NB4 (cell line): ENCODE results near the gene RNF157.
"Not testable (repeated sequence)": the region's sequence is repeated elsewhere in the genome, so short reads cannot be mapped to it uniquely, and the experiment has no call there.

Experiments
- DNase-seq: peaks from one replicate; pipeline ENCODE4 v3.0.0; 2010; ENCODE audit warnings: low read depth
- H3K4me3 ChIP-seq: one replicate; pipeline ENCODE4 v1.5.1; 2011; ENCODE audit warnings: mild to moderate bottlenecking, low read depth, low read length, moderate library complexity
- MYC ChIP-seq: IDR thresholded peaks from 2 replicates; pipeline ENCODE4 v1.6.1; 2011; ENCODE audit warnings: low read depth, low read length
- POLR2A ChIP-seq: IDR thresholded peaks from 2 replicates; pipeline ENCODE4 v1.6.1; 2011; ENCODE audit warnings: mild to moderate bottlenecking; ENCODE audit not compliant: insufficient read length; ENCODE audit errors: extremely low read depth
- TF ChIP-seq, protein P1 (sequence below): IDR thresholded peaks from 2 replicates; pipeline ENCODE4 v1.6.1; 2011; ENCODE audit warnings: low read depth, low read length
- TF ChIP-seq, protein P2 (sequence below): IDR thresholded peaks from one replicate; pipeline ENCODE4 v1.5.1; 2012; ENCODE audit warnings: low read depth, low read length

RNF157 gene

DNA sequence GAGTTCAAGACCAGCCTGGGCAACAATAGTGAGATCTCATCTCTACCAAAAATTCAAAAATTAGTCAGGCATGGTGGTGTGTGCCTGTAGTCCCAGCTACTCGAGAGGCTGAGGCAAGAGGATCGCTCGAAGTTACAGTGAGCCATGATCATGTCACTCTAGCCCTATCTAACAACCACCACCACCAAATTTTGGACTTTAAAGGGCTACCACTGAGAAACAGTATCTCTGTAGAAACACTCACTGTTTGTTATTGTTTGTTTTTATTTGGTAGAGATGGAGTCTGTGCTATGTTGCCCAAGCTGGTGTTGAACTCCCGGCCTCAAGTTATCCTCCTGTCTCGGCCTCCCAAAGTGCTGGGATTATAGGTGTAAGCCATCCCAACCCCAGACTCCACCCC lies 23.6 kb upstream of the RNF157 start:
- no peak for DNase-seq
- TF ChIP-seq POLR2A (no peak), MYC (no peak)
- TF ChIP-seq, protein P1, sequence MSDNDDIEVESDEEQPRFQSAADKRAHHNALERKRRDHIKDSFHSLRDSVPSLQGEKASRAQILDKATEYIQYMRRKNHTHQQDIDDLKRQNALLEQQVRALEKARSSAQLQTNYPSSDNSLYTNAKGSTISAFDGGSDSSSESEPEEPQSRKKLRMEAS, result no peak
- TF ChIP-seq, protein P2, sequence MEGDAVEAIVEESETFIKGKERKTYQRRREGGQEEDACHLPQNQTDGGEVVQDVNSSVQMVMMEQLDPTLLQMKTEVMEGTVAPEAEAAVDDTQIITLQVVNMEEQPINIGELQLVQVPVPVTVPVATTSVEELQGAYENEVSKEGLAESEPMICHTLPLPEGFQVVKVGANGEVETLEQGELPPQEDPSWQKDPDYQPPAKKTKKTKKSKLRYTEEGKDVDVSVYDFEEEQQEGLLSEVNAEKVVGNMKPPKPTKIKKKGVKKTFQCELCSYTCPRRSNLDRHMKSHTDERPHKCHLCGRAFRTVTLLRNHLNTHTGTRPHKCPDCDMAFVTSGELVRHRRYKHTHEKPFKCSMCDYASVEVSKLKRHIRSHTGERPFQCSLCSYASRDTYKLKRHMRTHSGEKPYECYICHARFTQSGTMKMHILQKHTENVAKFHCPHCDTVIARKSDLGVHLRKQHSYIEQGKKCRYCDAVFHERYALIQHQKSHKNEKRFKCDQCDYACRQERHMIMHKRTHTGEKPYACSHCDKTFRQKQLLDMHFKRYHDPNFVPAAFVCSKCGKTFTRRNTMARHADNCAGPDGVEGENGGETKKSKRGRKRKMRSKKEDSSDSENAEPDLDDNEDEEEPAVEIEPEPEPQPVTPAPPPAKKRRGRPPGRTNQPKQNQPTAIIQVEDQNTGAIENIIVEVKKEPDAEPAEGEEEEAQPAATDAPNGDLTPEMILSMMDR, result no peak
- no peak overlapping the region for H3K4me3 ChIP-seq

DNA sequence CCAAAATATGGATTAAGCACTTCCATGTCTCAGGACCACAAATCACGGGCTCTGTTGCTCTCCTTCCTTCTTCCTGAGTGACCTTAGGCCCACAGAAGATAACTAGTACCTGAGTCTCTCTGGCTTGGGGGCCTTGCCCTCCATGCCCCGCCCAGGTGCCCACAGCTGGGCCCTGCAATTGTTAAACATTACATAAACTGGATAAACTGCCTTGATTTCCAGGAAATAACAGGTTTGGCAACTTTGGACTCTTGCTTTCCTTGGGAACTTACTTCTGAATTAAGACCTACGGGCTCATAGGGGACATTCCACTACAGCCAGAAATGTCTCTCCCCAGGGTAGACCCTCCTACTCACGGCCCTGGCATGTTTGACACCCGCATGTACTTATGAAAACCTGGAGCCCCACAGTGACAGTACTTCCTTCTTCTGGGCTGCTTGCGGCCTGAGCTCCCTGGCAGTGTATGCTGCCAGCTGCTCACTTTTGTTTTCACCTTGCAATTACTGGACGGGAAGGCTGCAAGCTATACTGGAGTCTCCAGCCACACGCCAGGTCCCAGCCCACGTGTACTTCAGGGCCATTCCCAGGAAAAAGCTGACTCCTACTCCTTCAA lies 22.5 kb upstream of the RNF157 start:
- TF ChIP-seq POLR2A (no peak), MYC (no peak)
- TF ChIP-seq, protein P1, result peak; percentile 53; the same call in 1 of the 2 replicates
- TF ChIP-seq, protein P2, result no peak
- DNase-seq, result peak; percentile 80
- no peak overlapping the region for H3K4me3 ChIP-seq

DNA sequence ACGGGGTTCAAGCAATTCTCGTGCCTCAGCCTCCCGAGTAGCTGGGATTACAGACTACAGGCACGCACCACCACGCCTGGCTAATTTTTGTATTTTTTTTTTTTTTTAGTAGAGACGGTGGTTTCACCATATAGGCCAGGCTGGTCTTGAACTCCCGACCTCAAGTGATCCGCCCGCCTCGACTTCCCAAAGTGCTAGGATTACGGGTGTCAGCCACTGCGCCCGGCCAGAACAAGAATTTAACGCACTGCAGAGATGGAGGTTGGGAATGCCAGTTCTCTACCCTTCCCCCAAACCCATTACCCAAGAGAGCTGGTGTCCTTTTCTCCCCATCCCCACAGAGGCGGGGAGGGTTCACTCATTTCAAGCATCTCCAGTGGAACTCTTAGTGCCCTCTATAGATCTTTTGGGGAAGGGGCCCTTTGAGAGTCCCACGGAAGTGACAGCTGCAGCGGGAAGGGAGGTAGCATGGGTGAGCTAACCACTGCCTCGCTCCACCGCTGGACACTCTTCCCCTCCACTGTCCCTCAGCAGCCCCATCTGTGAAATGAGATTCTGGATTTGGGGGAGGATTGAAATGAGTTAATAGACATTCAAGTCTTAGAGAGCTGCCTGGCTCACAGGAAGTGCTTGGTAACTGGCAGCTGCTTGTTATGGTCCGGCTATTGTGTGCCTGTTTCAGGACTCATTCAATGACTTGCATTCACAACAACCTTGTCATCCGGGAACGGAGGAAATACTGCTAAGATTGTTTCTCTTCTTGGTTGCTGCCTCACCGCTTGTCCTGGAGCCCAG lies 21.3 kb upstream of the RNF157 start:
- no peak for TF ChIP-seq MYC
- TF ChIP-seq, protein P1, result no peak
- TF ChIP-seq POLR2A, result no peak
- TF ChIP-seq, protein P2, result no peak
- no peak for DNase-seq
- H3K4me3 ChIP-seq, result no peak overlapping the region

DNA sequence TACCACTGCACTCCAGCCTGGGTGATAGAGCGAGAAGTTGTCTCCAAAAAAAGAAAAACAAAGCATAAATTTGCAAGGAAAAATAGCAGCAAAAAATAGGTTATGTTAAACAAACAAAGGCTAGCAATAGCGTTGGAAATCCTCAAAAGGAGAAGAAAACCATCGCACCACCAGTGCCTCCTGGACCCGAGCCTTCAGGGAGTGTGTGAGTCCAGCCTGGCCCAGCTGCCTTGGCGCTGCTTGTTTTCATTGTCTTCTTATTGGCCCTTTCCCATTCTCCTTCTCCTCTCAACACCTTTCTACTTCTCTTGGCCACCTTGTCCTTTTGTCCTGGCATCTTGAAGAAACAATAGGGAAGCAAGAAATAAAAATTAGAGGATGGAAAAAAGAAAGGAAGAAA lies 20.4 kb upstream of the RNF157 start:
- DNase-seq, result no peak
- no peak overlapping the region for H3K4me3 ChIP-seq
- TF ChIP-seq, protein P2, result no peak
- TF ChIP-seq, protein P1, result no peak
- no peak for TF ChIP-seq POLR2A
- TF ChIP-seq MYC, result no peak

DNA sequence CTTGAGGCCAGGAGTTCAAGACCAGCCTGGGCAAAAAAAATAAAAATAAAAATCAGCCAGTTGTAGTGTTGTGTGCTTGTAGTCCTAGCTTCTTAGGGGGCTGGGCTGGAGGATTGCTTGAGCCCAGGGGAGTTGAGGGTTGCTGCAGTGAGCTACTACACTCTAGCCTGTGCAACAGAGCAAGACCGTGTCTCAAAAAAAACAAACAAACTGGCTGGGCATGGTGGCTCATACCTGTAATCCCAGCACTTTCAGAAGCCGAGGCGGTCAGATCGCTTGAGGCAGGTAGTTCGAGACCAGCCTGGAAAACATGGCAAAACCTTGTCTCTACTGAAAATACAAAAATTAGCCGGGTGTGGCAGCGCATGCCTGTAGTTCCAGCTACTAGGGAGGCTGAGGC lies 19.9 kb upstream of the RNF157 start:
- TF ChIP-seq, protein P1, result no peak
- TF ChIP-seq, protein P2, result no peak
- TF ChIP-seq MYC (no peak), POLR2A (no peak)
- no peak overlapping the region for H3K4me3 ChIP-seq
- no peak for DNase-seq

DNA sequence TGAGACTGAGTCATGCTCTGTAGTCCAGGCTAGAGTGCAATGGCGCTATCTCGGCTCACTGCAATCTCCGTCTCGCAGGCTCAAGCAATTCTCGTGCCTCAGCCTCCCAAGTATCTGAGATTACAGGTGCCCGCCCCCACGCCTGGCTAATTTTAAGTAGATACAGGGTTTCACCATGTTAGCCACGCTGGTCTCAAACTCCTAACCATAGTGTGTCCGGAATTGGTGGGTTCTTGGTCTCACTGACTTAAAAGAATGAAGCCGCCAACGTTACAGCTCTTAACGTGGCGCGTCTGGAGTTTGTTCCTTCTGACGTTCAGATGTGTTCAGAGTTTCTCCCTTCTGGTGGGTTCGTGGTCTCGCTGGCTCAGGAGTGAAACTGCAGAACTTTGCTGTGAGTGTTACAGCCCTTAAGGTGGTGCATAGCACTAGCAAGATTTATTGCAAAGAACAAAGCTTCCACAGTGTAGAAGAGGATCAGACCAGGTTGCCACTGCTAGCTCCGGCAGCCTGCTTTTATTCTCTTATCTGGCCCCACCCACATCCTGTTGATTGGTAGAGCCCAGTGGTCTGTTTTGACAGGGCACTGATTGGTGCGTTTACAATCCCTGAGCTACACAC lies 16.2 kb upstream of the RNF157 start:
- not testable (repeated sequence) for DNase-seq

More for the DNA sequence above, 16.2 kb upstream of the RNF157 start:
- H3K4me3 ChIP-seq, result not testable (repeated sequence)
